Thymus (tissue), 11 donors: Measurements from ENCODE around the gene JMJD1C. TPM values are rescaled to one million over a fixed set of nuclear protein-coding genes. Genes with fewer than 3 reads are reported as not detected.

Source experiments
- DNase-seq, 9 donors: peaks; one replicate each; pipeline ENCODE4 v3.0.0-alpha.2; 2013; ENCODE audit warnings: low spot score in 9 of 9, low read depth in 6 of 9, missing footprints in 1 of 9
- H3K27ac ChIP-seq, 2 donors: one replicate each; pipeline ENCODE4 v1.5.1; 2013; ENCODE audit warnings: control low read depth in 1 of 2, low read depth in 1 of 2, low read length in 1 of 2, mild to moderate bottlenecking in 1 of 2, moderate library complexity in 1 of 2
- H3K27me3 ChIP-seq, 2 donors: one replicate each; pipeline ENCODE4 v1.5.1; 2013; ENCODE audit warnings: low read length in 1 of 2; ENCODE audit not compliant: control insufficient read depth in 2 of 2, insufficient read depth in 1 of 2
- H3K36me3 ChIP-seq, 2 donors: one replicate each; pipeline ENCODE4 v1.5.1; 2013; ENCODE audit warnings: low read length in 1 of 2, mild to moderate bottlenecking in 1 of 2, moderate library complexity in 1 of 2; ENCODE audit not compliant: control insufficient read depth in 2 of 2, insufficient read depth in 2 of 2
- H3K4me1 ChIP-seq, 2 donors: one replicate each; pipeline ENCODE4 v1.5.1; 2013; ENCODE audit warnings: low read length in 2 of 2; ENCODE audit not compliant: control insufficient read depth in 2 of 2, insufficient read depth in 2 of 2
- H3K4me3 ChIP-seq, 2 donors: one replicate each; pipeline ENCODE4 v1.5.1; 2013; ENCODE audit warnings: low read length in 2 of 2, control low read depth in 1 of 2, mild to moderate bottlenecking in 1 of 2
- H3K9me3 ChIP-seq, 2 donors: one replicate each; pipeline ENCODE4 v1.5.1; 2013; ENCODE audit warnings: low read length in 1 of 2, mild to moderate bottlenecking in 1 of 2; ENCODE audit not compliant: control insufficient read depth in 2 of 2, insufficient read depth in 1 of 2
- WGBS: extraction: QIAGEN DNeasy Blood & Tissue Kit; methylation state at CpG from one replicate; pipeline ENCODE4 v1.1.7; 2013; 5-methylcytosine and 5-hydroxymethylcytosine counted together
- polyA plus RNA-seq: library from polyadenylated mRNA; stranded (reverse); fragments of 200-250 nt; gene quantifications from one replicate; pipeline ENCODE4 v1.2.3, GENCODE V29; 2013
- total RNA-seq: library from RNA; stranded (reverse); fragments of 120-200 nt; gene quantifications from one replicate; pipeline ENCODE4 v1.2.4, GENCODE V29; 2013
- donor health status: healthy.

The JMJD1C gene
- total and polyA plus RNA-seq, 2 donors: 70.8 to 86.2 TPM

DNA sequence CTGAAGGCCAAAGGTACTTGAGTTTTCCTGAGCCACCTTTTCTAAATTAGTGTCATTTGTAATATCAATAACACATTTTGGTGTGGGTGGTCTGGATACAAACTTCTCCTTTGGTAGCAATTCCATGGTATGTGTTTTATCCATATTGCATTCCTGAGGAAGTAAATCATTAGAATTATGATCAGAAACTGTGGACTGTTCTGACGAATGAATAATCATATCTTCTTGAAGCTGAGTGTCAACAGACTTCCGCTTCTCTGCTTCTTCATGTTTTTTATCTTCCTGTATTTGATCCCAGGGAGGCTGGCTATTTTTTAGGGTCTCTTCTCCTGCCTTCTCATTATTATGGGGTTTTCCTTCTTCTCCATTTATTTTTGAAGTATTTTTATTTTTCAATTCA, 251.2 kb downstream of the JMJD1C start:
- no peak overlapping the region for H3K4me3 ChIP-seq
- H3K27me3 ChIP-seq: no peaks in the 10 kb centered on the region
- no peaks in the 10 kb centered on the region for H3K9me3 ChIP-seq
- no peak for DNase-seq
- H3K36me3 ChIP-seq: peaks cover 24 to 54% of the 10 kb centered on the region in 2 donors
- 96% methylated on average over 2 of the region's 2 CpGs for WGBS
- H3K27ac ChIP-seq: no peak overlapping the region
- no peaks in the 10 kb centered on the region for H3K4me1 ChIP-seq

DNA sequence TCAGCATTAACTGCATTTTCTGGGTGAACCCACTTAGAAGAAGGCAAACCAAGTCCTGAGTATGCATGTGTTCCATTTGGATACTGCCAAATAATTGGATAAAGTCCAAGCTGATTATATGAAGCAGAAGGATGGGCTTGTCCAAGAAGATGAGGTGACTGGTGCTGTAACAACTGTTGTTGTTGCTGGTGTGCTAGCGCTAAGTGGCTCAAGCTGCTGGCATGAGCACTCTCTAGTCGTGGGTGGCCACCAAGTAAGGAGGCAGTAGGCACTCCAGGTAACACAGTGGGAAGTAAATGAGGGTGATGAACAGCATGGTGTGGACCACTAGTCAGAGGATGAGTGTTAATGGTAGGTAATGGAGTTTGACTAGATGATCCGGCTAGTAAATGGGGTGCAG, 252.3 kb downstream of the JMJD1C start:
- no peak for DNase-seq
- H3K27ac ChIP-seq: no peak overlapping the region
- no peak overlapping the region for H3K4me3 ChIP-seq
- H3K36me3 ChIP-seq: peaks cover 24 to 60% of the 10 kb centered on the region in 2 donors
- H3K4me1 ChIP-seq: no peaks in the 10 kb centered on the region
- no peaks in the 10 kb centered on the region for H3K27me3 ChIP-seq
- H3K9me3 ChIP-seq: no peaks in the 10 kb centered on the region
- 96% methylated on average over 3 of the region's 3 CpGs for WGBS

DNA sequence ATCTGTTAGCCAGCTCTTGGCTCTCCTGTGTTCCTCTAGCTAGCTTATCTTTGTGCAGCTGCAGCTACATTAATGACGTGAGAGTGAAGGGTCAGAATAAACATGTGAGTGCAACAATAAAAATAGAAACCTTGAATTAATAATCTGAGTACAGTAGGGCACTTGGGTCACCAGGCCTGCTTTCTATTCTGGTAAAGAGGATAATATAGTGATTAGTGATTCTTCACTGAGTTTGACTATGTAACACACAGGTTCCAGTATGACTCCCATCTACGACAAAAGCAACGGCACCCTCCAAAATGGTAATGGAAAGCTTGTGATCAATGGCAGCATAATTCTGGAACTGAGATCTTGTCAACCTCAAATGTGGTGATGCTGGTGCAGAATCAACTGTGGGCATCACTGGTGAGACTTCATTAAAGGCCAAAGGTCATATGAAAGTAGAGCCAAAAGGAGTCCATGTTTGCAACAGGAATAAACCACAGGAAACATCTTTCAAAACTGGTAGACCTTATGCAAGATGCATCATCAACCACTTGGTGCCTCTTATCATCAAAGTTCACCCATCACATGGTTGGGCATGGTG, 255.1 kb downstream of the JMJD1C start:
- H3K27ac ChIP-seq: no peak overlapping the region
- H3K36me3 ChIP-seq: peaks cover 30 to 77% of the 10 kb centered on the region in 2 donors
- no peak overlapping the region for H3K4me3 ChIP-seq
- peaks cover 0 to 2% of the 10 kb centered on the region in 2 donors for H3K4me1 ChIP-seq
- H3K27me3 ChIP-seq: no peaks in the 10 kb centered on the region
- no peaks in the 10 kb centered on the region for H3K9me3 ChIP-seq
- 65% methylated on average over 3 of the region's 3 CpGs for WGBS
- DNase-seq: no peak

DNA sequence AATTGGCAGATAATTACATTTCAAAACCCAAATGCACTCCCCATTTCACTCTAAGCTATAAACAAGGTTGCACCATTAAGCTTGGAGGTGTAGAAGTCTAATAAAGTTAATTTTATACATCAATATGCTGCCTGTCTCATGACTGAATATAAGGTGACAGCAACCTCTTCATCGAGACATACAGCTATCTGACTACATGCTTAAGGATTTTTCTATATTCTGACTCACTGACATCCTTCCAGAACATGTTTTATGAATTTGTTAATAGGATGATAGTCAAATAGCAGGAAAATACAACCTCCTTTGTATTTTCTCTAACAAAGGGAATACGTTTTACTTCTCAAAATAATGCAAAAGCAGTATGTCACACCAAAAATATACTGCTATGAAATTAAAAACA, 256.1 kb downstream of the JMJD1C start:
- Histone ChIP-seq H3K36me3 (peaks cover 27 to 77% of the 10 kb centered on the region in 2 donors), H3K9me3 (no peaks in the 10 kb centered on the region), H3K4me1 (peaks cover 0 to 2% of the 10 kb centered on the region in 2 donors), H3K27me3 (no peaks in the 10 kb centered on the region), H3K27ac (no peak overlapping the region), H3K4me3 (no peak overlapping the region)
- no peak for DNase-seq
- WGBS: 98% methylated on average over 2 of the region's 2 CpGs

DNA sequence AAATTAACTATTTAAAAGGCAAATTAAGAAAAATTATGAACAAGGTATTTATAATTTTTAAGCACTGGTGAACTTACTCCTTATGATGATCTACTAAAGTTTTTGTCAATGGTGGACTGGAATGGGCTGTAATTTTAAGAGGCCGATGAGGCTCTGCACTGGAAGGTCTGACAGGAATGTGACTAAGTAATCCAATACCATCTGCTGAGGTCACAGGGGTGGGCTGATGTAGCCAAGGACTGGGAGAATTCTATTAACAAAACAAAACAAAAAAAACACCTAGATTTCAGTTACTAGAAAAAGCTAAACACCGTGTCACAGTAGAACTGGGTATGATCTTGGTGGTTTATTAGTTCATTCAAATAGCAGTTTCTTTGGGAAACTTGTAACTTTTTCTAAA, 256.8 kb downstream of the JMJD1C start:
- no peak for DNase-seq
- 95% methylated on average over 2 of the region's 2 CpGs for WGBS
- Histone ChIP-seq H3K27ac (no peak overlapping the region), H3K36me3 (peaks cover 23 to 74% of the 10 kb centered on the region in 2 donors), H3K4me3 (no peak overlapping the region), H3K4me1 (peaks cover 0 to 2% of the 10 kb centered on the region in 2 donors), H3K9me3 (no peaks in the 10 kb centered on the region), H3K27me3 (no peaks in the 10 kb centered on the region)

DNA sequence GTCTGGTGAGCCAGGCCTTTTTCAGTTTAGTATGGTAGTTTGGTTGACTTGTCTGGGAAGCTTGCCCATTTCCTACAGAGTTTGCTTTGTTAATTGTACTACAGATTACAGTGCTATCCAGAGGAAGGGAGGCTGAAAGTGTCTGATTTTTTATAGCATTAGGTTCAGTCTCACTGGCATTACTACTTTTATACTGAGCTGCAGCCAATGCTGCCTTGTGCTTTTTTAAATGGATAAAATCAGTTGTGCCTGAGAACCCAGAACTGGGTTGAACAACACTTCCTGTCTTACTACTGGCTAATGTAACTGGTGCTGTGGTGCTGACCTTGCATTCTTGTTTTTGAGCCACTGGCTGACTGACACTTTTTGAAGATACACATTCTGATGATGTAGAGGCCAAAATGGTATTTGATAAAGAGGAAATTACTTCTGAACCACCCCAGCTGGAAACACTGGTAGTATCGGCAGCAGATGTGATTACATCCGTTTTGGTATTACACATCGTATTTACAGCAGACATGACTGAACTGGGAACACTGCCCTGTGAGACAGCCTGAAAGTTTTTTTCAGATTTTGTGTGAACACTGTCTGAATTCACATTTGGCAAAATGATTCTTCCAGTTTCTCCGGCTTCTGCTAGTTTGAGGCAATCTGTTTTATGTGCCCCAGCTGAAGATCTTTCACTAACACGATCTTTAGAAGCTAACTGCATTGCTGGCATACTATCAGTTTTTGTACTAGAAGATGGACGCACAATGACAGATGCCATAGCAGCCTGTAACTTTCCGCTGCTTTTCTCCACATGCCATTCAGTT, 258.6 kb downstream of the JMJD1C start:
- H3K36me3 ChIP-seq: peaks cover 14 to 63% of the 10 kb centered on the region in 2 donors
- H3K4me1 ChIP-seq: peaks cover 0 to 2% of the 10 kb centered on the region in 2 donors
- 83% methylated on average over 7 of the region's 7 CpGs for WGBS
- H3K9me3 ChIP-seq: no peaks in the 10 kb centered on the region
- peak overlapping the region; percentile 27 to 49 for H3K27ac ChIP-seq
- H3K4me3 ChIP-seq: no peak overlapping the region
- no peaks in the 10 kb centered on the region for H3K27me3 ChIP-seq
- no peak for DNase-seq

DNA sequence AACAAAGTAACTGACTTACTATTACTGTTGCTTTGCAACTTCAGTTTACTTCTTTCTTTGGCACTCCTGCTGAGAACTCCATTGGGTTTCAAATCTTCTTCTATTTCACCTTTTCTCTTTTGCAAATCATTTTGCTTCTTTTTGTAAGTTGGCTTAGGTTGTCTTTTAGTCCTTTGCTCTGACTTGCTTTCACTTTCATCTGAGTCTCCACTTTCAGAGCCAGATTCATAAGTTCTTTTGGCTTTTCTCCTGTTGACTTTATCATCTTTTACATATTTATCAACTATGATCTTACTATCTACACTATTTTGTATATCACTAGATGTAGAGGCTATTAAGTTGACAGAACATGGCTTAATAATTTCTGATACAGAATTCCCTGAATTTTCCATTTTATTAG, 259.2 kb downstream of the JMJD1C start:
- H3K27ac ChIP-seq: no peak overlapping the region
- H3K4me3 ChIP-seq: no peak overlapping the region
- H3K27me3 ChIP-seq: no peaks in the 10 kb centered on the region
- peaks cover 0 to 2% of the 10 kb centered on the region in 2 donors for H3K4me1 ChIP-seq
- no peaks in the 10 kb centered on the region for H3K9me3 ChIP-seq
- H3K36me3 ChIP-seq: peaks cover 17 to 58% of the 10 kb centered on the region in 2 donors
- DNase-seq: no peak

DNA sequence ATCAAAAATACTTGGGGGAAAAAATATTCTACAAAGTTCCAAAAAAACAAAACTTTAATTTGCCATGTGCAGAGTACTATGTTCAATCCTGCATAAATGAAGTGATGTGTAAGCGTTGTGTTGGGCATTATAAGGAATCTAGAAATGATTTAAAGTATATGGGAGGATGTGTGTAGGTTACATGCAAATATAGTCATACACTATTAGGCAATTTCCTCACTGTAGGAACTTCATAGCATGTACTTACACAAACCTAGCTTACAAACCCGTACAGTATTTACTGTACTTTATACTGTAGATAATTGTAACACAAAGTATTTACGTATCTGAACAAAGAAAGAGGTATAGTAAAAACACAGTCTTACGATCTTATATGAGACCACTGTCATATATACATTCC, 260.4 kb downstream of the JMJD1C start:
- no peak overlapping the region for H3K27ac ChIP-seq
- DNase-seq: no peak
- H3K9me3 ChIP-seq: no peaks in the 10 kb centered on the region
- H3K36me3 ChIP-seq: peaks cover 12 to 51% of the 10 kb centered on the region in 2 donors
- WGBS: 97% methylated on average over 4 of the region's 4 CpGs
- H3K4me1 ChIP-seq: peaks cover 0 to 2% of the 10 kb centered on the region in 2 donors
- no peak overlapping the region for H3K4me3 ChIP-seq
- no peaks in the 10 kb centered on the region for H3K27me3 ChIP-seq

DNA sequence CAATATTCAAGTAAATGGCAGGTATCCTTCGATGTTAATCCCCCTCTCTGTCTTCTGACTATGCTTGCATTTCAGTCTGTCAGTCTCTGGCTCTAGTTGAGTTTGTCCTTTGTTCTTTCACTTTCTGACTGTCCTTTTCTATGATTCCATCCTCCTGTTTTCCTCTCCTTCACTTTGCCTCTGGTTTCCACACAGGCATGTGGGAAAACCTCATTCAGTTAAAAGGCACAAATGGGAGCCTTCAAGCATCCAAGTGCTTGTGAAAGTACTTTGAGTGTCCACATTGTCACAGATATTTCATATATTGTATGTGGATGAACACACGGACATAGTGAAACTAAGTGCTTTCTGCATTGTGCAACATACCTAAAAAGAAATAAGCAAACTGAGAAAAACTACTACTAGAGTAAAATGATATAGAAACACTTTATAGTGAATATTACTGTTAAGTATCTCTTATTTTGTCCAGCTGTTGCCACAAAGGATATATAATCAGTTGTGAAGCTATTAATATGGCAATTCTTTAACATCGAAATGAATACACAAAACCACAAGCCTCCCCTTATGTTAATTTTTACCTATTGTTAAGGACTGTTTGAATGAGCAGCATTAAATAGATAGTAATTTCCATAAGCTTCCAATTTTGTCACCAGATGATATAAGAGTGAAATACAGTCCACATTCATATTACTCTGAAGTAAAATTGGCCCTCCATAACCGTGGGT, 260.9 kb downstream of the JMJD1C start:
- Histone ChIP-seq H3K36me3 (peaks cover 12 to 51% of the 10 kb centered on the region in 2 donors), H3K27me3 (no peaks in the 10 kb centered on the region), H3K9me3 (no peaks in the 10 kb centered on the region), H3K4me3 (no peak overlapping the region), H3K27ac (no peak overlapping the region), H3K4me1 (peaks cover 0 to 2% of the 10 kb centered on the region in 2 donors)
- 93% methylated on average over 4 of the region's 4 CpGs for WGBS
- no peak for DNase-seq
